M059J (cell line): ENCODE data around the gene HES2. TPM values are rescaled to one million over a fixed set of nuclear protein-coding genes. Genes with fewer than 3 reads are reported as not detected.
"Not testable (repeated sequence)": the region's sequence is repeated elsewhere in the genome, so short reads cannot be mapped to it uniquely, and the experiment has no call there.

Source experiments
- DNase-seq: peaks from one replicate; pipeline ENCODE4 v3.0.0-alpha.2; 2012; ENCODE audit warnings: low read depth
- total RNA-seq: library from RNA; depleted of rRNA; stranded (reverse); fragments of >200 nt; shearing (Covaris generic); gene quantifications from 2 replicates; pipeline ENCODE4 v1.2.3, GENCODE V29; 2014

The HES2 gene
- total RNA-seq, 1 experiment from 2014 or later, result 1.0 TPM

- DNase-seq, result peak; percentile 72
Observed at GRCh38 chr1:6437012-6437700, 17.4 kb upstream of the HES2 start.

GRCh38 chr1:6436277-6436676, 16.6 kb upstream of the HES2 start:
- not testable (repeated sequence) for DNase-seq

GRCh38 chr1:6435547-6435946, 15.8 kb upstream of the HES2 start:
- no peak for DNase-seq

GRCh38 chr1:6435129-6435528, 15.4 kb upstream of the HES2 start:
- DNase-seq, result no peak

GRCh38 chr1:6434186-6434585, 14.5 kb upstream of the HES2 start:
- DNase-seq, result no peak

GRCh38 chr1:6431645-6432579, 12.2 kb upstream of the HES2 start:
- not testable (repeated sequence) for DNase-seq

GRCh38 chr1:6429660-6430411, 10.1 kb upstream of the HES2 start:
- DNase-seq, result not testable (repeated sequence)

- DNase-seq, result not testable (repeated sequence)
Observed at GRCh38 chr1:6428453-6428852, 8.7 kb upstream of the HES2 start.

- peak; percentile 29 for DNase-seq
Observed at GRCh38 chr1:6427441-6428390, 8.0 kb upstream of the HES2 start.

- no peak for DNase-seq
Observed at GRCh38 chr1:6426972-6427350, 7.2 kb upstream of the HES2 start.

GRCh38 chr1:6426277-6426971, 6.7 kb upstream of the HES2 start:
- DNase-seq, result no peak

GRCh38 chr1:6425658-6426057, 5.9 kb upstream of the HES2 start:
- DNase-seq, result no peak

- no peak for DNase-seq
Observed at GRCh38 chr1:6424619-6425593, 5.2 kb upstream of the HES2 start, which contains the start of gene ESPN. ESPN (plus strand) TSS chr1:6424776; CDS start chr1:6424956, 180 bp downstream.

- DNase-seq, result no peak
Observed at GRCh38 chr1:6424000-6424565, 4.4 kb upstream of the HES2 start.

- DNase-seq, result peak; percentile 88
Observed at GRCh38 chr1:6423321-6423999, 3.7 kb upstream of the HES2 start.

GRCh38 chr1:6421266-6421665, 1.5 kb upstream of the HES2 start:
- no peak for DNase-seq

GRCh38 chr1:6420454-6421042, 829 bp upstream of the HES2 start:
- DNase-seq, result no peak

- no peak for DNase-seq
Observed at GRCh38 chr1:6419397-6419803, 319 bp downstream of the HES2 start.
